Measurements from ENCODE around the gene NOP16.
"Not testable (repeated sequence)": the region's sequence is repeated elsewhere in the genome, so short reads cannot be mapped to it uniquely, and the experiment has no call there.

Gene NOP16

GRCh38 chr5:176410486-176411180, 22.2 kb upstream of the NOP16 start:
- intact Hi-C loops (cut with DNase I), result no loop called here
- DNase-seq, result peak in 1 of 10 donors; percentile 22

DNA sequence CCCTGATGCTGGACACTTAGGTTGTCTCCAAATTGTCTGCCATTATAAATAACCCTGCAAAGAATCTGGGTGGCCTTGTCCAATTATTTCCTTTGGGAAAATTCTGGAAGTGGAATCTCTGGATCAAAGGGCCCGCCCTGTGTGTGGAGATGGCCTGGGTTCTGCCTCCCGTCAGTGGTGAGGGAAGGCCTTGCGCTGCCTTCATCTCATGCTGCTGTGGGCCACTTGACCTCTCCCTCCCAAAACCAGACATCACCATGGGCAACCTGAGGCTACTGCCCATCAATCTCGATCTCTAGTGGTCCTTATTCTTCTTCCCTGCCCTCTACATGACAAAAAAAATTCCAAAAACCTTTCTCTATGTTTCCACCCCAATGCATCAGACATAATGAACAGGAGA, 21.4 kb upstream of the NOP16 start:
- peak in 1 of 10 donors; percentile 42 for DNase-seq
- intact Hi-C loops (cut with DNase I), result no loop called here

GRCh38 chr5:176408590-176408989, 20.2 kb upstream of the NOP16 start:
- DNase-seq, result peak in 1 of 10 donors; percentile 51
- intact Hi-C loops (cut with DNase I), result no loop called here

- DNase-seq, result peak in 1 of 10 donors; percentile 21
- intact Hi-C loops (cut with DNase I), result not testable (repeated sequence)
Measured at GRCh38 chr5:176408252-176408573, 19.8 kb upstream of the NOP16 start.

GRCh38 chr5:176407456-176408251, 19.3 kb upstream of the NOP16 start:
- intact Hi-C loops (cut with DNase I), result no loop called here
- DNase-seq, result peak in 1 of 10 donors; percentile 40

- peak in 1 of 10 donors; percentile 46 for DNase-seq
- intact Hi-C loops (cut with DNase I), result no loop called here
Measured at GRCh38 chr5:176406436-176407052, 18.1 kb upstream of the NOP16 start.

DNA sequence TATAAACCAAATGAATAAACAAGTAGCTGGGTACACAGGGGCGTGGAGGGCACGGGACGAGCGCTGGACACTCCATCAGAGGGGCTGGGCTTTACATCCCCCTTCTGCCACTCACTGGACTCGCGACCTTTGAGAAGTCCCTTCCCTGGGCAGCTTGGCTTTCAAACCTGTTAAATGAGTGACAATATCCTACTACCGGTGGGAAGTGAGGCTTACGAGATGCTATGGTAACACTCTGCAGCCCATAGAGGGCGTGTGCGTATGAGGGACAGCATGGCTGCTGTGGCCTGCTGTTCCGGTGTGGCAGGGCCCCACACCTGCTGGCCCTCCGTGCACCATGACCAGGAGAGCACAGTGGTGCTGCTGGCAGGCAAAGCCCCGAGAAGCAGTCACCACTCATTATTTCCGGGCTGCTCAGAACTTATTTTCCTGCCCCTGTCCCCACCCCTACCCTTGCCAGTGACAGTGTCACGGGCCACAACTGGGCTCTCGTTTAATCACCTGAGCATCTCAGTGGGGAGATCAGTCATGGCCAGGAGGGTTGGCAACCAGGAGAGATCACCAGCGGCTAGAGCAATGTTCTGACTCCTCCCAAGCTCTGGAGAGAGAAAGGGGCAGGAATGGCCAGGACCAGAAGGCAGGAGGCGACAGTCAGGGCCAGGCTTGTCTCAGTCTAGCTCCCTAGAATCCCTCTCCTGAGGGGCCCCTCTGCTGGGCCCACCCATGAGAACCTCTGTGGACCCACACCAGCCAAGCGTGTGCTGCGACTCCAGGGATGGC, 17.4 kb upstream of the NOP16 start:
- intact Hi-C loops (cut with DNase I), result no loop called here
- peak in 1 of 10 donors; percentile 67 for DNase-seq

DNA sequence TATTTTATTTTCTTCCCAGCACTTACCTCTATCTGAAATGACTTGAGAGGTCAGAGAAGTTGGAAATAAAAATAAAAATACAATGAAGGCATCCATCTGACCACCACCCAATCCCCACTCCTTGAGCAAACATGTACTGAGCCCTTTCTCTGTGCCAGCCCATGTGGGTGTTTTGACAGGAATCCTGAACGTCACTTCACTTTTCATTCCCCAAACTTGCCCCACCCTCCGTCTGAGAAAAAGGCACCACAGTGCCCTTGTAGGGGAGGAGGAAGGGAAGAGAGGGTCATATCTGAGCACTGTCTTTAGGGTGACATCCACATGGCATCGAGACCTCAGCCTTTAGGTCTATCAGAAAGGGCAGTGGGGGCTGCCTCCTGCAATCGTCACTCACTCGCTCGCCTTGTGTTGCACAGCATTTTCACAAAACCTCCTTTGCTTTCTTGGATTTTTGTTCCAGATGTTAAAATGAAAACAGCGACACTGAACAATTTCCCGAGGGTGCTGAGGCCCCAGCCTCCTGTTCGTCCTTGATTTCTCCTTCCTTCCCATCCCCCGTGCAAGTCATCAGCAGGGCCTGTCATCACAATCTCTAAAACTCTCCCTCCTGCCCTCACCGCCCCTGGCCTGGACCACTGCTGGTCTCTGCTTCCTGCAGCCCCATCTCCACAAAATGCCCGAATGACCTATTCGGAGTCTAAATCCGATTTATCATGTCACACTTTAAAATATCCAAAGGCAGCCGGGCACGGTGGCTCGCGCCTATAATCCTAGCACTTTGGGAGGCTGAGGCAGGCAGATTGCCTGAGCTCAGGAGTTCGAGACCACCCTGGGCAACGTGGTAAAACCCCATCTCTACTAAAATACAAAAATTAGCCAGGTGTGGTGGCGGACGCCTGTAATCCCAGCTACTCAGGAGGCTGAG, 13.1 kb upstream of the NOP16 start:
- intact Hi-C loops (cut with DNase I), result no loop called here
- peak in 1 of 10 donors; percentile 43 for DNase-seq

- intact Hi-C loops (cut with DNase I), result no loop called here
- DNase-seq, result peak in 1 of 10 donors; percentile 74
Measured at GRCh38 chr5:176400382-176401156, 12.2 kb upstream of the NOP16 start.

DNA sequence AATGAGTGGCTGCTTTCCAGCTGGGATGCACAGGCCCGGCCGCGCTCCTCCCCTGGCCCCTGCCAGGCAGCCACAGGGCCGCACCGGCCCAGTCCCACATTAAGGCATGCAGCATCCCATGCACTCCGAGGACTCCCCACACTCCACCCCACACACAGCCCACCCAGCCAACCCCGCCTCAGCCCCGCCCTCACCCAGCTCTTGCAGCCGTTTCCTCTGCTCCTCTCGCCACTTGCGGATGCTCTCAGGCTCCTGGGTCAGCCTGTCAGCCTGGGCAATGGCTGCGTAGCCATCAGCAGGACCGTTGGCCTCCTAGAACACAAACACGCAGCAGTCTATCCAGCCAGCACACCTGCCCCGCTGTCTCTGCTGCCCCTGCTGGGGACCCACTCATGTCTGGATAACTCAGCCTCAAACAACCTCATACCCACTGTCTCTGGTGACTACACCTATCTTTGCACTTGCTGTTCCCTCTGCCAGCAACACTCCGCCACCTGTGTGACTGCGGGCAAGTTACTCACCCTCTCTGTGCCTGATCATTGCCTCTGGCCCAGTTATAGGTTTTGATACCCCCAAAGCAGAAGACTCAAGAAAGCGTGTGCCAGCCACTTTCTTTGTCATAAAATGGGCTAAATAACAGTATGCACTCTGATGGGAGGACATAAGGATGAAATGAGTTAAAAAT, 9.5 kb upstream of the NOP16 start:
- intact Hi-C loops (cut with DNase I), result no loop called here
- peak in 1 of 10 donors; percentile 57 for DNase-seq

DNA sequence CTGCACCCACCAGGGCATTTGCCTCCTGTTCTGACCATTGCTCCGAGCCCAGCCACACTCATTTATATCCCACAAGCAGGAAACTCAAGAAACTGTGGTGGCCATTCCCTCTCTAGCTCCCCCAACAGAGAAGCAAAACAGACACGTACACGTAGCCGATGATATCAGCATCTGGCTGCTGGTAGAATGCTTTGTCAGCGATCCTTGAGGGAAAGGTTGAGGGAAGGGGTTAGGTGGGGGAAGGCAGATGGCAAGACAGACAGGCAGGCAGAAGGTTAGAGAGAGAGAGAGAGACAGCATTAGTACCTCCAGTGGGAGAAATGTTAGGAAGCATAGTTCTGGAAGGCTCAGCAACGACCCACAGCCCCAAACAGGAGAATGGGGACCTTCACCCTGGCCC, 7.9 kb upstream of the NOP16 start:
- intact Hi-C loops (cut with DNase I), result no loop called here
- DNase-seq, result peak in 1 of 10 donors; percentile 57

DNA sequence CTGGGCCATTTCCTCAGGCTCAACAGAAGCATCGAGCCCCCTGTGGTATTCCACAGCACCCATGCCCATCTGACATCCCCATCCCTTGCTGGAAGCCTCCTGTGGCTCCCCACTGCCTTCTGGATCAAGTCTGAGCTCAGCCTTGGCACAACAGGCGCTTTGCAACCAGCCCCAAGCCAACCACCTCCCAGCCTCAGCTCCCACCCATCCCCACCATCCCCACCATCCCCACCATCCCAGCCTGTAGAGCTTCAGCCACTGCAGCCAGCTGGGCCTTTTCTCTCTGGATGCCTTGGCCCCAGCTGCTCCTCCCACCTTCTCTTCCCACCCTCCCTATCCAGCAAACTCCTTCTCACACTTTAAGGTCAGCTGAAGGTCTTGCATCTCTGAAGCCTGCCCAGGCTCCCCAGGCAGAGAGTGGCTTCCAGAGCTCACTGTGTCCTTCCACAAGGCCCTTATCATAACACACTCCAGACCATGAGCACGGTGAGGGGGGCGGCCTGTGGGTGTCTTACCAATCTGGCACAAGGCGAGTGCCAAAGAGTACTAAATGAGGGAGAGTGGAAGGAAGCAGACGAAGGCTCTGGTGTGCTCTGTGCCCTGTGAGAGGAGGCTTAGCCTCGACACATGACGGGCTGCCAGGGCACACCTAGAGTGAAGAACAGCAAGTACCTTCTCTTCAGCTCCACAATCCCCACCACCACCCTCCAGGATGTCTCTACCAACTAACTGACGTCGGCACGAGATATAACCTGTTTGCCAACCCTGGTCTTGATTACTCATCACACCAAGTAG, 6.7 kb upstream of the NOP16 start:
- intact Hi-C loops (cut with DNase I), result no loop called here
- DNase-seq, result peak in 1 of 10 donors; percentile 85

DNA sequence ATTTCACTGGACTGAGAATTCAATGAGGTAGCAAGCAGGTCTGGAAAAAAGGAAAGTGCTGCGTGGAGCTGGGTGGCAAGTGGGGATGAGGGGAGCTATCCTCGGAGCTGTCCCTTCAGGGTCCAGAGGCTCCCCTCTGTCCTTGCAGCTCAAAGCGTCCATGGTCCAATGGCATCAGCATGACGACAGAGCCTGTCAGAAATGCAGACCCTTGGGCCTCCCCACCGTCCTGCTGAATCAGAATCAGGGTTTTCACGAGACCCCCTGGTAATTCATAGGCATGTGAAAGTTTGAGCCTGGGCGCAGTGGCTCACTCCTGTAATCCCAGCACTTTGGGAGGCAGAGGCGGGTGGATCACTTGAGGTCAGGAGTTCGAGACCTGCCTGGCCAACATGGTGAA, 5.7 kb upstream of the NOP16 start:
- intact Hi-C loops (cut with DNase I), result no loop called here
- DNase-seq, result peak in 1 of 10 donors; percentile 65

- DNase-seq, result peak in 1 of 10 donors; percentile 74
- intact Hi-C loops (cut with DNase I), result no loop called here
Measured at GRCh38 chr5:176392526-176392925, 4.1 kb upstream of the NOP16 start.

DNA sequence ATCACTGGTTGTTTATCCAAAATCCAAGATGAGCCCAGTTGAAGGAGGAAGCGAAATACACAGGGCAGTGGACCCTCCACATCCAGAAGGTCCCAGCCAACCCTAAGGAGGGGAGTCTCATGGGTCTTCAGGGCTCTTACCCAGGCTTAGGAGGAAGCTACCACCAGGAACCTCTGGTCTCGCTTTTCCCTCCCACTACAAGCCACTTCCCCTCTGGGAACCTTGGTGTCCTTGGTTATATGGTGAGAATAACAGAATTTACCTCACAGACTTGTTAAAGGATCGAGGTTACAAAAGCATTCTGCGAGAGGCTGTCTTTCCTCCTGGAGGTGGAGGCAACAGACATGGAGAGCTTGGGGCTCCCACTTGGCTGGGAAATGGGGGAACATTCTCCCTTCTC, 3.6 kb upstream of the NOP16 start:
- intact Hi-C loops (cut with DNase I), result no loop called here
- DNase-seq, result peak in 1 of 10 donors; percentile 12

DNA sequence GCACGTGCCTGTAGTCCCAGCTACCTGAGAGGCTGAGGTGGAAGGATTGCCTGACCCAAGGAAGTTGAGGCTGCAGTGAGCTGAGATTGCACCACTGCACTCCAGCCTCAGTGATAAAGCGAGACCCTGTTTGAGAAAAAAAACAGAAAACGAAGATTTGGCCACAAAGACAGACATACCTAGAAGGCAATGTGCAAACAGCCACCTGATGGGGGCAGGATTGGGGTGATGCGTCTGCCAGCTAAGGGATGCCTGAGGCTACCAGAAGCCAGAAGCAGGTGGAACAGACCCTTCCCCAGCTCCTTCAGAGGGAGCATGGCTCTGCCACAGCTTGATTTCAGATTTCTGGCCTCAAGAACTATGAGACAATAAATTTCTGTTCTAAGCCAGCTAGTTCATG, 3.1 kb upstream of the NOP16 start:
- peak in 1 of 10 donors; percentile 41 for DNase-seq
- intact Hi-C loops (cut with DNase I), result no loop called here

Measured in posterior cingulate gyrus (tissue), 11 donors.